Neural cell (in vitro differentiated cells): ENCODE results near the gene L2HGDH.

ENCODE experiments used
- CTCF ChIP-seq: fragments of 450-650 bp; IDR thresholded peaks from 2 replicates; pipeline ENCODE4 v1.5.1; 2014; ENCODE audit warnings: antibody characterized with exemption, mild to moderate bottlenecking, moderate library complexity; ENCODE audit not compliant: poor library complexity, severe bottlenecking
- EP300 ChIP-seq: fragments of 450-650 bp; conservative IDR thresholded peaks from 2 replicates; pipeline ENCODE4 v1.6.1; 2014; ENCODE audit warnings: antibody characterized with exemption, mild to moderate bottlenecking, moderate library complexity; ENCODE audit not compliant: poor library complexity, severe bottlenecking
- EZH2 ChIP-seq: fragments of 200-600, 300-800 bp; shearing (Covaris generic), sonication (generic); IDR thresholded peaks from 2 replicates; pipeline ENCODE4 v1.6.1; 2014; ENCODE audit warnings: antibody characterized with exemption, low read length, borderline replicate concordance, mild to moderate bottlenecking; ENCODE audit not compliant: insufficient read depth, poor library complexity, severe bottlenecking
- POLR2AphosphoS5 ChIP-seq: IDR thresholded peaks from 2 replicates; pipeline ENCODE4 v1.6.1; 2012
- REST ChIP-seq: IDR thresholded peaks from 2 replicates; pipeline ENCODE4 v1.6.1; 2012; ENCODE audit warnings: borderline replicate concordance
- SMC3 ChIP-seq: fragments of 450-650 bp; conservative IDR thresholded peaks from 2 replicates; pipeline ENCODE4 v1.6.1; 2014; ENCODE audit warnings: antibody characterized with exemption, mild to moderate bottlenecking, moderate library complexity; ENCODE audit not compliant: poor library complexity
- TAF1 ChIP-seq: IDR thresholded peaks from 2 replicates; pipeline ENCODE4 v1.6.1; 2012; ENCODE audit warnings: low read depth

- no peak for TF ChIP-seq CTCF
- TF ChIP-seq EP300, result no peak
- no peak for TF ChIP-seq POLR2AphosphoS5
- TF ChIP-seq SMC3, result no peak
- TF ChIP-seq TAF1, result no peak
- TF ChIP-seq REST, result no peak
- no peak for TF ChIP-seq EZH2
These were observed 21.0 kb upstream of the L2HGDH start for GRCh38 chr14:50333014-50333509.
